Measurements from ENCODE around the gene GDF15.
"Not testable (repeated sequence)": the region's sequence is repeated elsewhere in the genome, so short reads cannot be mapped to it uniquely, and the experiment has no call there.

- TF ChIP-seq CTCF (IDR thresholded peaks at IDR 0.05; ENCODE audit: low read depth, low read length, poor library complexity, severe bottlenecking); EZH2phosphoT487 (IDR thresholded peaks at IDR 0.05; ENCODE audit: borderline replicate concordance, low read length): not testable (repeated sequence)
These were observed 21.6 kb upstream of the GDF15 start for GRCh38 chr19:18364277-18364825.

All from DOHH2 (cell line).